Trophoblast cell (in vitro differentiated cells and primary cell): ENCODE data around the gene ST6GALNAC3.

ENCODE experiments used
- DNase-seq, 2 donors: peaks; one replicate each; pipeline ENCODE4 v3.0.0-alpha.2; 2016
- H2AFZ ChIP-seq: 2 replicates; pipeline ENCODE4 v1.6.1; 2013; ENCODE audit warnings: low read length, moderate library complexity, mild to moderate bottlenecking; ENCODE audit not compliant: insufficient read depth, poor library complexity
- H2AK5ac ChIP-seq: 2 replicates; pipeline ENCODE4 v1.6.1; 2013; ENCODE audit warnings: mild to moderate bottlenecking, low read length
- H2BK120ac ChIP-seq: 2 replicates; pipeline ENCODE4 v1.6.1; 2013; ENCODE audit warnings: low read length, mild to moderate bottlenecking, moderate library complexity; ENCODE audit not compliant: insufficient read depth, poor library complexity
- H2BK12ac ChIP-seq: 2 replicates; pipeline ENCODE4 v1.6.1; 2013; ENCODE audit warnings: mild to moderate bottlenecking, low read length, moderate library complexity
- H2BK5ac ChIP-seq: 2 replicates; pipeline ENCODE4 v1.6.1; 2013; ENCODE audit warnings: low read length, low read depth, moderate library complexity, mild to moderate bottlenecking; ENCODE audit not compliant: poor library complexity
- H3K14ac ChIP-seq: 2 replicates; pipeline ENCODE4 v1.6.1; 2013; ENCODE audit warnings: mild to moderate bottlenecking, low read length
- H3K18ac ChIP-seq: 2 replicates; pipeline ENCODE4 v1.6.1; 2013; ENCODE audit warnings: mild to moderate bottlenecking, low read length
- H3K23ac ChIP-seq: 2 replicates; pipeline ENCODE4 v1.6.1; 2013; ENCODE audit warnings: low read length
- H3K27ac ChIP-seq: 2 replicates; pipeline ENCODE4 v1.5.1; 2013; ENCODE audit warnings: low read depth, mild to moderate bottlenecking, inconsistent platforms, low read length, moderate library complexity
- H3K27me3 ChIP-seq: 2 replicates; pipeline ENCODE4 v1.6.1; 2013; ENCODE audit warnings: inconsistent platforms, mild to moderate bottlenecking, low read length, moderate library complexity; ENCODE audit not compliant: insufficient read depth
- H3K36me3 ChIP-seq, 2 experiments: 1 replicate in 1 of 2; 2 replicates in 1 of 2; pipeline ENCODE4 v1.6.1; 2013; ENCODE audit warnings: low read length in 2 of 2, mild to moderate bottlenecking in 2 of 2, moderate library complexity in 1 of 2; ENCODE audit not compliant: insufficient read depth in 2 of 2, control insufficient read depth in 1 of 2
- H3K4ac ChIP-seq: 2 replicates; pipeline ENCODE4 v1.6.1; 2013; ENCODE audit warnings: low read depth, mild to moderate bottlenecking, low read length, moderate library complexity
- H3K4me1 ChIP-seq, 2 experiments: 1 replicate in 1 of 2; 2 replicates in 1 of 2; pipeline ENCODE4 v1.6.1; 2013; ENCODE audit warnings: low read length in 2 of 2, mild to moderate bottlenecking in 2 of 2, moderate library complexity in 1 of 2; ENCODE audit not compliant: insufficient read depth in 2 of 2, control insufficient read depth in 1 of 2
- H3K4me2 ChIP-seq: 2 replicates; pipeline ENCODE4 v1.6.1; 2013; ENCODE audit warnings: inconsistent platforms, mild to moderate bottlenecking, low read length, moderate library complexity
- H3K4me3 ChIP-seq: 2 replicates; pipeline ENCODE4 v1.5.1; 2013; ENCODE audit warnings: mild to moderate bottlenecking, low read depth, low read length, inconsistent platforms
- H3K79me1 ChIP-seq: one replicate; pipeline ENCODE4 v1.6.1; 2013; ENCODE audit warnings: low read length
- H3K79me2 ChIP-seq: 2 replicates; pipeline ENCODE4 v1.6.1; 2013; ENCODE audit warnings: low read length, mild to moderate bottlenecking; ENCODE audit not compliant: control insufficient read depth, insufficient read depth, poor library complexity
- H3K9ac ChIP-seq: 2 replicates; pipeline ENCODE4 v1.6.1; 2013; ENCODE audit warnings: mild to moderate bottlenecking, low read length
- H3K9me3 ChIP-seq: 2 replicates; pipeline ENCODE4 v1.6.1; 2013; ENCODE audit warnings: low read depth, mild to moderate bottlenecking, control low read depth, inconsistent platforms, low read length; ENCODE audit not compliant: insufficient read depth
- H4K12ac ChIP-seq: 2 replicates; pipeline ENCODE4 v1.6.1; 2013; ENCODE audit warnings: low read depth, mild to moderate bottlenecking, low read length, moderate library complexity
- H4K8ac ChIP-seq: 2 replicates; pipeline ENCODE4 v1.6.1; 2013; ENCODE audit warnings: low read depth, mild to moderate bottlenecking, low read length, moderate library complexity
- H4K91ac ChIP-seq: one replicate; pipeline ENCODE4 v1.6.1; 2013; ENCODE audit warnings: low read depth, mild to moderate bottlenecking, low read length, moderate library complexity
- WGBS: extraction: QIAGEN DNeasy Blood & Tissue Kit; methylation state at CpG from one replicate; pipeline ENCODE4 v1.1.7; 2013; ENCODE audit warnings: missing lambda C conversion rate; ENCODE audit not compliant: insufficient read length, insufficient coverage; ENCODE audit errors: extremely low coverage; 5-methylcytosine and 5-hydroxymethylcytosine counted together

ST6GALNAC3 gene

DNA sequence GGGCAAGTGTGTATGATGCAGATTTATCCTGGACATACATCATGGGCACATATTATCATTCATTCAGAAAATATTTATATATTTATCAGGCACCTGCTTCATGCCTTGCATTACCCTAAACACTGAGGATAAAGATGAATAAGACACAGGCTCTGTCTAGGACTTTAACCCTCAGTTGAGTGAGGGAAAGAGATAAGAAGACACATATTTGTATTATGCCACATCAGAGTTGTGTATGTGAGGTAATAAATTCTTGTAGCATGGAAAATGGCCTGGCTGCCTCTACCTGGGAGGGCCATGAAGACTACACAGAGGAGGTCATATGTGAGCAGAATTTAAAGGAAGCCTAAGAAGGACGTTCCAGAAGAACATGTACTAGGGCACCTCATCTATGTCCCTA is 516.9 kb downstream of the ST6GALNAC3 start:
- H2BK5ac ChIP-seq, result no peak overlapping the region
- no peak overlapping the region for H3K4ac ChIP-seq
- H3K27ac ChIP-seq, result no peak overlapping the region
- H3K9ac ChIP-seq, result no peak overlapping the region
- no peaks in the 10 kb centered on the region for H3K9me3 ChIP-seq
- H3K4me3 ChIP-seq, result no peak overlapping the region
- H4K12ac ChIP-seq, result no peak overlapping the region
- no peak overlapping the region for H3K4me2 ChIP-seq
- no CpG with 5 or more reads among the region's 1 CpG for WGBS
- H3K4me1 ChIP-seq, result no peaks in the 10 kb centered on the region
- no peak for DNase-seq
- no peak overlapping the region for H4K91ac ChIP-seq
- no peak overlapping the region for H2AFZ ChIP-seq
- no peak overlapping the region for H3K23ac ChIP-seq
- no peak overlapping the region for H3K18ac ChIP-seq
- H3K79me1 ChIP-seq, result no peaks in the 10 kb centered on the region
- H3K36me3 ChIP-seq, result no peaks in the 10 kb centered on the region
- no peak overlapping the region for H2BK12ac ChIP-seq
- no peak overlapping the region for H2AK5ac ChIP-seq
- no peak overlapping the region for H2BK120ac ChIP-seq
- no peak overlapping the region for H4K8ac ChIP-seq
- H3K27me3 ChIP-seq, result no peaks in the 10 kb centered on the region
- no peaks in the 10 kb centered on the region for H3K79me2 ChIP-seq
- H3K14ac ChIP-seq, result no peak overlapping the region

DNA sequence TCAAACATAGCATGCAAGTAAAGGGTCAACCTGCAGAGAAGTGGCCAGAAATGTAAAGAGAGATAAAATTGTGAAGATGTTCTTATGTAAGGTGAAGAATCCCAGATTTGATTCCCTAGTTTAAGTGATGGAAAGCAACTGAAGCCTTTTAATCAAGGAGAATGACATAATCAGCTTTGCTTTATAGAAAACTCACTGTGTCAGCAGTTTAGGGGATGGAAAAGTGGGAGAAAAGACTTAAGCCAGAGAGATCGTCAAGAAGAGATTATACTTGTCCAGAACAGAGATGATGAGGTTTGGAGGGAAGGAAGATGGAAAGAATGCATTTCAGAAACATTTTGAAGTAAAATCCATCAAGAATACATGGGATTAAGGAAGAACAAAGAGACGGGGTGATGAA is 517.4 kb downstream of the ST6GALNAC3 start:
- no peaks in the 10 kb centered on the region for H3K9me3 ChIP-seq
- no peak overlapping the region for H4K8ac ChIP-seq
- H2AFZ ChIP-seq, result no peak overlapping the region

DNA sequence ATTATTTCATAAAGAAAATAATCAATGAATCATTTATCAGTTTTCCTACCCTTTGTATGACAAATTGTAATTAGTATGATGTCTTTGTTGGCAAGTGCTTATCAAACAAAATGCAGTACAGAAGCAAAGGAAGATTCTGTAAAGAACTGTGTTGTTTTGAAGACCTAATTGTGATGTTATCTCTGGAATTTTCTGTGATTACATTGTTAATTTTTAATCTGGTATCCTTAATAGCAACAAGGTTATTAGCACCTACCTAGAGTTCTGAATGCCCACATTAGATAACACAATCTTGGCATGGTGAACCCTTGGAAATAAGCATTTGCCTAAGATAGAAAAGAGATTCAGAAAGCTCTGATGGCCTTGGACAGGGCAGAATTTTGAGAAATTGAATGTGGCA is 518.6 kb downstream of the ST6GALNAC3 start:
- Histone ChIP-seq H3K9ac (no peak overlapping the region), H3K79me1 (no peaks in the 10 kb centered on the region), H3K4me2 (no peak overlapping the region), H3K36me3 (no peaks in the 10 kb centered on the region), H2BK120ac (no peak overlapping the region), H2BK12ac (no peak overlapping the region), H3K4me3 (no peak overlapping the region), H2AFZ (no peak overlapping the region), H3K14ac (no peak overlapping the region), H4K8ac (no peak overlapping the region), H3K4ac (no peak overlapping the region), H3K27me3 (no peaks in the 10 kb centered on the region), H3K79me2 (no peaks in the 10 kb centered on the region), H2BK5ac (no peak overlapping the region), H3K18ac (no peak overlapping the region), H4K12ac (no peak overlapping the region), H3K9me3 (no peaks in the 10 kb centered on the region), H3K27ac (no peak overlapping the region), H3K23ac (no peak overlapping the region), H2AK5ac (no peak overlapping the region), H3K4me1 (no peaks in the 10 kb centered on the region), H4K91ac (no peak overlapping the region)
- no peak for DNase-seq

More for the DNA sequence above, 517.4 kb downstream of the ST6GALNAC3 start:
- no peak overlapping the region for H3K18ac ChIP-seq
- H3K4me3 ChIP-seq, result no peak overlapping the region
- H3K23ac ChIP-seq, result no peak overlapping the region
- no peak overlapping the region for H4K91ac ChIP-seq
- H3K79me2 ChIP-seq, result no peaks in the 10 kb centered on the region
- no peak overlapping the region for H3K4ac ChIP-seq
- H3K79me1 ChIP-seq, result no peaks in the 10 kb centered on the region
- no peaks in the 10 kb centered on the region for H3K27me3 ChIP-seq
- no peaks in the 10 kb centered on the region for H3K4me1 ChIP-seq
- no peak overlapping the region for H3K27ac ChIP-seq
- H2BK5ac ChIP-seq, result no peak overlapping the region
- no peak for DNase-seq
- WGBS, result no CpG with 5 or more reads among the region's 2 CpGs
- no peak overlapping the region for H2AK5ac ChIP-seq
- no peak overlapping the region for H2BK12ac ChIP-seq
- H4K12ac ChIP-seq, result no peak overlapping the region
- no peak overlapping the region for H3K14ac ChIP-seq
- H3K4me2 ChIP-seq, result no peak overlapping the region
- H2BK120ac ChIP-seq, result no peak overlapping the region
- no peaks in the 10 kb centered on the region for H3K36me3 ChIP-seq
- H3K9ac ChIP-seq, result no peak overlapping the region

DNA sequence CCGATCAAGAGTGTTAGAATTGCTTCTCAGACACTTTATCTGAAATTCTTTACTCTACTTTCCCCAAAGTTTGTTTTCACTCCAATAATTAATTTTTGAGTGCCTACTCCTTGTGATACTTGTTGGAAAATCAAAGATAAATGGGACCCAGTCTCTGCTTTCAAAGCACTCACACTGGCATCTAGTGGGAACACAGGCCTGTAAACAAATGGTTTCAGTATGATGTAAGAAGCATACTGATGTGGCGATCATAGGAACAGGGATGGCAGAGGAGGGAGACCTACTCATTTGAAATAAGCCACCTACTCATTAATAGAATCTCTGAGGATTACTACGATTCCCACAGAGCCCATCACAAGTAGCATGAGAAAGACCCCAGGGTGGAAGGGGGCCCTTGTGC is 519.1 kb downstream of the ST6GALNAC3 start:
- H3K18ac ChIP-seq, result no peak overlapping the region
- no peak overlapping the region for H4K12ac ChIP-seq
- no peaks in the 10 kb centered on the region for H3K79me1 ChIP-seq
- no peaks in the 10 kb centered on the region for H3K79me2 ChIP-seq
- no peak overlapping the region for H2BK5ac ChIP-seq
- no peaks in the 10 kb centered on the region for H3K36me3 ChIP-seq
- no peak for DNase-seq
- no peak overlapping the region for H2AFZ ChIP-seq
- H4K8ac ChIP-seq, result no peak overlapping the region
- no peaks in the 10 kb centered on the region for H3K9me3 ChIP-seq
- H2BK12ac ChIP-seq, result no peak overlapping the region
- H3K4me2 ChIP-seq, result no peak overlapping the region
- no peak overlapping the region for H4K91ac ChIP-seq
- no peak overlapping the region for H3K14ac ChIP-seq
- no peak overlapping the region for H2BK120ac ChIP-seq
- no peak overlapping the region for H3K27ac ChIP-seq
- no peak overlapping the region for H3K4me3 ChIP-seq
- no peak overlapping the region for H3K9ac ChIP-seq
- H3K4me1 ChIP-seq, result no peaks in the 10 kb centered on the region
- no peak overlapping the region for H2AK5ac ChIP-seq
- WGBS, result no CpG with 5 or more reads among the region's 3 CpGs
- H3K4ac ChIP-seq, result no peak overlapping the region
- no peaks in the 10 kb centered on the region for H3K27me3 ChIP-seq
- no peak overlapping the region for H3K23ac ChIP-seq
